SK-N-SH (cell line): ENCODE results near the gene PLA2G3. TPM values are rescaled to one million over a fixed set of nuclear protein-coding genes. Genes with fewer than 3 reads are reported as not detected.
A peak's percentile ranks its signal among the peaks of the same experiment; 100 is the strongest.

Source experiments
- CTCF ChIA-PET: fragments of 300-600, 350-600 bp; formaldehyde crosslinking; extraction: SDS; loops from one replicate; lab custom pipeline; 2021; lab: Yijun Ruan, JAX
- POLR2A ChIA-PET: fragments of 350-600 bp; sonication (Branson Sonifier 250); formaldehyde crosslinking; extraction: SDS; loops from one replicate; lab custom pipeline; 2020; ENCODE audit warnings: antibody characterized with exemption, inconsistent platforms; lab: Yijun Ruan, JAX
- DNase-seq: peaks from one replicate; pipeline ENCODE4 v3.0.0; 2012
- H2AFZ ChIP-seq: fragments of 200-600 bp; sonication (generic); 2 replicates; pipeline ENCODE4 v1.8.1; 2016; ENCODE audit warnings: antibody characterized with exemption, mild to moderate bottlenecking, low read depth
- H3F3A ChIP-seq: fragments of 200-600 bp; sonication (generic); replicated peaks from 2 replicates; pipeline ENCODE3; 2016; ENCODE audit warnings: antibody characterized with exemption, mild to moderate bottlenecking; ENCODE audit not compliant: insufficient read depth
- H3K27ac ChIP-seq, 2 experiments: fragments of 200-500 bp in 1 of 2; fragments of 200-600 bp in 1 of 2; sonication (Bioruptor generic) in 1 of 2; sonication (generic), shearing (Covaris generic) in 1 of 2; 2 replicates each; pipeline versions ENCODE4 v1.5.1 to v1.6.1; 2014 to 2016; ENCODE audit warnings: low read depth in 2 of 2, inconsistent platforms in 1 of 2, low read length in 1 of 2, mild to moderate bottlenecking in 1 of 2, mixed read lengths in 1 of 2
- H3K27me3 ChIP-seq: fragments of 200-600 bp; sonication (generic), shearing (Covaris generic); 2 replicates; pipeline ENCODE4 v1.6.1; 2016; ENCODE audit warnings: mixed run types; ENCODE audit not compliant: insufficient read depth
- H3K36me3 ChIP-seq, 2 experiments: fragments of 200-500 bp in 1 of 2; fragments of 200-600 bp in 1 of 2; sonication (Bioruptor generic) in 1 of 2; sonication (generic) in 1 of 2; replicated peaks in 1 of 2; 2 replicates each; pipeline versions ENCODE3 to v1.5.1; 2014 to 2016; ENCODE audit warnings: low read length in 1 of 2, mild to moderate bottlenecking in 1 of 2; ENCODE audit not compliant: insufficient read depth in 2 of 2, control insufficient read depth in 1 of 2
- H3K4me1 ChIP-seq, 2 experiments: fragments of 200-500 bp in 1 of 2; fragments of 200-600 bp in 1 of 2; sonication (Bioruptor generic) in 1 of 2; sonication (generic), shearing (Covaris generic) in 1 of 2; 2 replicates each; pipeline versions ENCODE4 v1.5.1 to v1.6.1; 2014 to 2016; ENCODE audit warnings: low read depth in 1 of 2, low read length in 1 of 2, mixed run types in 1 of 2; ENCODE audit not compliant: insufficient read depth in 2 of 2, control insufficient read depth in 1 of 2
- H3K4me2 ChIP-seq: fragments of 200-600 bp; sonication (generic), shearing (Covaris generic); 2 replicates; pipeline ENCODE4 v1.6.1; 2017; ENCODE audit warnings: mixed run types
- H3K4me3 ChIP-seq, 2 experiments: fragments of 200-500 bp in 1 of 2; fragments of 200-600 bp in 1 of 2; sonication (Bioruptor generic) in 1 of 2; sonication (generic), shearing (Covaris generic) in 1 of 2; 2 replicates each; pipeline versions ENCODE4 v1.5.1 to v1.8.1; 2014 to 2016; ENCODE audit warnings: low read depth in 2 of 2, inconsistent platforms in 1 of 2, low read length in 1 of 2, mild to moderate bottlenecking in 1 of 2, mixed read lengths in 1 of 2, moderate library complexity in 1 of 2
- H3K79me2 ChIP-seq: fragments of 200-600 bp; sonication (generic); 2 replicates; pipeline ENCODE4 v1.8.1; 2017; ENCODE audit warnings: mild to moderate bottlenecking; ENCODE audit not compliant: insufficient read depth
- H3K9ac ChIP-seq: fragments of 200-600 bp; sonication (generic); 2 replicates; pipeline ENCODE4 v1.6.1; 2017; ENCODE audit warnings: mixed run types
- H3K9me2 ChIP-seq: fragments of 200-600 bp; sonication (generic); 2 replicates; pipeline ENCODE4 v1.6.1; 2017; ENCODE audit warnings: mixed run types
- H3K9me3 ChIP-seq: fragments of 200-600 bp; sonication (generic); 2 replicates; pipeline ENCODE4 v1.6.1; 2017; ENCODE audit warnings: mixed run types, mild to moderate bottlenecking, moderate library complexity
- H4K20me1 ChIP-seq: fragments of 200-600 bp; sonication (generic); 2 replicates; pipeline ENCODE4 v1.6.1; 2017; ENCODE audit warnings: mild to moderate bottlenecking, mixed run types; ENCODE audit not compliant: insufficient read depth
- CHD2 ChIP-seq: fragments of 150-350 bp; IDR thresholded peaks from 2 replicates; pipeline ENCODE4 v1.6.1; 2018; ENCODE audit warnings: low read length; ENCODE audit not compliant: partially characterized antibody
- ELF1 ChIP-seq: IDR thresholded peaks from 2 replicates; pipeline ENCODE4 v1.4.0; 2012
- EP300 ChIP-seq, 2 experiments: IDR thresholded peaks; 2 replicates each; pipeline versions ENCODE4 v1.4.0 to v1.6.1; 2012; ENCODE audit warnings: borderline replicate concordance in 1 of 2, low read depth in 1 of 2, low read length in 1 of 2
- EZH2phosphoT487 ChIP-seq: fragments of 200-600 bp; sonication (generic); IDR thresholded peaks from 2 replicates; pipeline ENCODE4 v1.6.1; 2017; ENCODE audit warnings: low read depth, mixed run types, mild to moderate bottlenecking, antibody characterized with exemption, moderate library complexity, borderline replicate concordance
- GATA2 ChIP-seq: sonication (generic); formaldehyde crosslinking; IDR thresholded peaks from 2 replicates; pipeline ENCODE4 v1.5.0; 2020; ENCODE audit warnings: mild to moderate bottlenecking, missing genetic modification reagents
- MAX ChIP-seq: IDR thresholded peaks from 2 replicates; pipeline ENCODE4 v1.4.0; 2012; ENCODE audit warnings: low read depth
- MXI1 ChIP-seq: IDR thresholded peaks from 2 replicates; pipeline ENCODE4 v1.6.1; 2012; ENCODE audit warnings: mild to moderate bottlenecking, low read depth, low read length, improper control_type of control experiment
- NFIC ChIP-seq: IDR thresholded peaks from 2 replicates; pipeline ENCODE4 v1.4.0; 2012; ENCODE audit warnings: borderline replicate concordance
- REST ChIP-seq: IDR thresholded peaks from 2 replicates; pipeline ENCODE4 v1.6.1; 2012; ENCODE audit warnings: mild to moderate bottlenecking, low read depth, low read length, moderate library complexity
- RFX5 ChIP-seq: IDR thresholded peaks from 2 replicates; pipeline ENCODE4 v1.6.1; 2012; ENCODE audit warnings: mild to moderate bottlenecking, improper control_type of control experiment, low read length
- RXRA ChIP-seq: IDR thresholded peaks from 2 replicates; pipeline ENCODE4 v1.4.0; 2012; ENCODE audit warnings: low read depth, mild to moderate bottlenecking, borderline replicate concordance
- TAF1 ChIP-seq: IDR thresholded peaks from 2 replicates; pipeline ENCODE4 v1.6.1; 2012; ENCODE audit warnings: low read depth, mild to moderate bottlenecking, low read length, moderate library complexity, borderline replicate concordance
- TEAD4 ChIP-seq: IDR thresholded peaks from 2 replicates; pipeline ENCODE4 v1.4.0; 2012; ENCODE audit warnings: mild to moderate bottlenecking, borderline replicate concordance; ENCODE audit not compliant: insufficient read depth
- YY1 ChIP-seq: IDR thresholded peaks from 2 replicates; pipeline ENCODE4 v1.4.0; 2012; ENCODE audit warnings: low read depth, mild to moderate bottlenecking
- WGBS: methylation state at CpG from one replicate; pipeline ENCODE4 v1.1.6; 2017; ENCODE audit warnings: low lambda C conversion rate; 5-methylcytosine and 5-hydroxymethylcytosine counted together
- polyA plus RNA-seq, 3 experiments: library from polyadenylated mRNA; depleted of rRNA; stranded (reverse); fragments of >200 nt; gene quantifications; 2 replicates each; pipeline ENCODE4 v1.2.3, GENCODE V29; 2012
- TF ChIP-seq, protein P1 (sequence below): fragments of 200-600 bp; sonication (generic); IDR thresholded peaks from 2 replicates; pipeline ENCODE4 v1.6.1; 2017; ENCODE audit warnings: antibody characterized with exemption, mild to moderate bottlenecking, moderate library complexity
- TF ChIP-seq, protein P2 (sequence below): IDR thresholded peaks from 2 replicates; pipeline ENCODE4 v1.4.0; 2012; ENCODE audit warnings: low read depth, borderline replicate concordance
- TF ChIP-seq, protein P3 (sequence below): fragments of 150-350 bp; IDR thresholded peaks from 2 replicates; pipeline ENCODE4 v1.6.1; 2016; ENCODE audit warnings: mild to moderate bottlenecking, low read depth, low read length

The PLA2G3 gene
- polyA plus RNA-seq, 1 of the 3 experiments (the other 2 are of a cell fraction) = not detected

- no peak overlapping the region for H3K27ac ChIP-seq
- H3K27me3 ChIP-seq = no peaks in the 10 kb centered on the region
- H3K79me2 ChIP-seq = no peaks in the 10 kb centered on the region
- no peaks in the 10 kb centered on the region; a peak in 1 of 4 replicates for H3K4me1 ChIP-seq
- POLR2A ChIA-PET = interaction anchor here (1.0 to 1.2 kb wide), 3 partner anchors 8 to 12 kb away, joined by 3 to 7 read pairs (median 3); partner anchors contain the start of gene SMTN
- CTCF ChIA-PET = interaction anchor here (0.6 to 4.7 kb wide), 10 partner anchors 8 to 180 kb away, joined by 3 to 39 read pairs (median 4); partner anchors contain the start of genes SELENOM and SMTN
- no peak for TF ChIP-seq REST
- TF ChIP-seq RFX5 = no peak
- TF ChIP-seq TEAD4 = no peak
- TF ChIP-seq TAF1 = no peak
- no peak for TF ChIP-seq MAX
- TF ChIP-seq NFIC = no peak
- TF ChIP-seq ELF1 = no peak
- TF ChIP-seq, protein P1, sequence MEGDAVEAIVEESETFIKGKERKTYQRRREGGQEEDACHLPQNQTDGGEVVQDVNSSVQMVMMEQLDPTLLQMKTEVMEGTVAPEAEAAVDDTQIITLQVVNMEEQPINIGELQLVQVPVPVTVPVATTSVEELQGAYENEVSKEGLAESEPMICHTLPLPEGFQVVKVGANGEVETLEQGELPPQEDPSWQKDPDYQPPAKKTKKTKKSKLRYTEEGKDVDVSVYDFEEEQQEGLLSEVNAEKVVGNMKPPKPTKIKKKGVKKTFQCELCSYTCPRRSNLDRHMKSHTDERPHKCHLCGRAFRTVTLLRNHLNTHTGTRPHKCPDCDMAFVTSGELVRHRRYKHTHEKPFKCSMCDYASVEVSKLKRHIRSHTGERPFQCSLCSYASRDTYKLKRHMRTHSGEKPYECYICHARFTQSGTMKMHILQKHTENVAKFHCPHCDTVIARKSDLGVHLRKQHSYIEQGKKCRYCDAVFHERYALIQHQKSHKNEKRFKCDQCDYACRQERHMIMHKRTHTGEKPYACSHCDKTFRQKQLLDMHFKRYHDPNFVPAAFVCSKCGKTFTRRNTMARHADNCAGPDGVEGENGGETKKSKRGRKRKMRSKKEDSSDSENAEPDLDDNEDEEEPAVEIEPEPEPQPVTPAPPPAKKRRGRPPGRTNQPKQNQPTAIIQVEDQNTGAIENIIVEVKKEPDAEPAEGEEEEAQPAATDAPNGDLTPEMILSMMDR = no peak
- no peak for TF ChIP-seq RXRA
- no peak for TF ChIP-seq EP300 (IDR thresholded peaks at IDR 0.05; ENCODE audit: borderline replicate concordance in 1 of 2, low read depth in 1 of 2, low read length in 1 of 2)
- TF ChIP-seq YY1 = no peak
- TF ChIP-seq, protein P2, sequence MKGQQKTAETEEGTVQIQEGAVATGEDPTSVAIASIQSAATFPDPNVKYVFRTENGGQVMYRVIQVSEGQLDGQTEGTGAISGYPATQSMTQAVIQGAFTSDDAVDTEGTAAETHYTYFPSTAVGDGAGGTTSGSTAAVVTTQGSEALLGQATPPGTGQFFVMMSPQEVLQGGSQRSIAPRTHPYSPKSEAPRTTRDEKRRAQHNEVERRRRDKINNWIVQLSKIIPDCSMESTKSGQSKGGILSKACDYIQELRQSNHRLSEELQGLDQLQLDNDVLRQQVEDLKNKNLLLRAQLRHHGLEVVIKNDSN = no peak
- TF ChIP-seq EZH2phosphoT487 = no peak
- no peak for TF ChIP-seq GATA2 (CRISPR knock-in tag)
- TF ChIP-seq, protein P3, sequence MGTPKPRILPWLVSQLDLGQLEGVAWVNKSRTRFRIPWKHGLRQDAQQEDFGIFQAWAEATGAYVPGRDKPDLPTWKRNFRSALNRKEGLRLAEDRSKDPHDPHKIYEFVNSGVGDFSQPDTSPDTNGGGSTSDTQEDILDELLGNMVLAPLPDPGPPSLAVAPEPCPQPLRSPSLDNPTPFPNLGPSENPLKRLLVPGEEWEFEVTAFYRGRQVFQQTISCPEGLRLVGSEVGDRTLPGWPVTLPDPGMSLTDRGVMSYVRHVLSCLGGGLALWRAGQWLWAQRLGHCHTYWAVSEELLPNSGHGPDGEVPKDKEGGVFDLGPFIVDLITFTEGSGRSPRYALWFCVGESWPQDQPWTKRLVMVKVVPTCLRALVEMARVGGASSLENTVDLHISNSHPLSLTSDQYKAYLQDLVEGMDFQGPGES = no peak
- TF ChIP-seq CHD2 = no peak
- TF ChIP-seq MXI1 = no peak
- TF ChIP-seq, all 33 proteins: peak for 0
- WGBS = 97% methylated on average over 10 of the region's 33 CpGs
- Histone ChIP-seq H3K9ac (no peak overlapping the region), H3K4me3 (no peak overlapping the region), H4K20me1 (no peaks in the 10 kb centered on the region), H2AFZ (no peak overlapping the region), H3K9me2 (no peaks in the 10 kb centered on the region), H3K4me2 (no peak overlapping the region), H3K9me3 (no peaks in the 10 kb centered on the region), H3F3A (no peaks in the 10 kb centered on the region), H3K36me3 (peaks cover 12 to 41% of the 10 kb centered on the region in 2 experiments)
- peak; percentile 31 for DNase-seq
Observed at GRCh38 chr22:31093086-31093850, 47.0 kb downstream of the PLA2G3 start.
